GM12878 (cell line): ENCODE measurements around the gene METTL17. TPM values are rescaled to one million over a fixed set of nuclear protein-coding genes. Genes with fewer than 3 reads are reported as not detected.

Experiments used
- CEBPB ChIP-seq, 2 experiments: fragments of 150-350 bp in 1 of 2; IDR thresholded peaks; 2 replicates each; pipeline ENCODE4 v1.6.1; 2012 to 2014; ENCODE audit warnings: low read depth in 2 of 2, low read length in 2 of 2, borderline replicate concordance in 1 of 2, inconsistent platforms in 1 of 2
- IKZF1 ChIP-seq: fragments of 450-650 bp; conservative IDR thresholded peaks from 2 replicates; pipeline ENCODE4 v1.6.1; 2017; ENCODE audit warnings: antibody characterized with exemption, mild to moderate bottlenecking
- MTA3 ChIP-seq: IDR thresholded peaks from 2 replicates; pipeline ENCODE4 v1.6.1; 2012; ENCODE audit warnings: low read length, inconsistent platforms, borderline replicate concordance
- MXI1 ChIP-seq: fragments of 150-350 bp; IDR thresholded peaks from 2 replicates; pipeline ENCODE4 v1.6.1; 2011; ENCODE audit warnings: low read depth, mild to moderate bottlenecking, inconsistent platforms, low read length, improper control_type of control experiment
- NBN ChIP-seq: fragments of 450-650 bp; IDR thresholded peaks from 2 replicates; pipeline ENCODE4 v1.6.1; 2016
- NR2C2 ChIP-seq: IDR thresholded peaks from 2 replicates; pipeline ENCODE4 v1.6.1; 2011; ENCODE audit warnings: borderline replicate concordance, low read depth; ENCODE audit not compliant: control insufficient read depth, insufficient read length
- SIN3A ChIP-seq: IDR thresholded peaks from 2 replicates; pipeline ENCODE4 v1.6.1; 2012; ENCODE audit warnings: low read depth, low read length, improper control_type of control experiment
- SMAD5 ChIP-seq: IDR thresholded peaks from 2 replicates; pipeline ENCODE4 v1.6.1; 2016; ENCODE audit warnings: antibody characterized with exemption, low read depth
- SPI1 ChIP-seq: IDR thresholded peaks from 2 replicates; pipeline ENCODE4 v1.6.1; 2011; ENCODE audit warnings: low read depth, mild to moderate bottlenecking, low read length, moderate library complexity, borderline replicate concordance; ENCODE audit not compliant: insufficient read depth
- TCF7 ChIP-seq: IDR thresholded peaks from 2 replicates; pipeline ENCODE4 v1.6.1; 2014; ENCODE audit warnings: antibody characterized with exemption, borderline replicate concordance
- YBX1 ChIP-seq: fragments of 450-650 bp; IDR thresholded peaks from 2 replicates; pipeline ENCODE4 v1.6.1; 2016; ENCODE audit warnings: antibody characterized with exemption
- ZSCAN29 ChIP-seq: fragments of 450-650 bp; IDR thresholded peaks from 2 replicates; pipeline ENCODE4 v1.6.1; 2017; ENCODE audit warnings: mild to moderate bottlenecking, moderate library complexity
- polyA plus RNA-seq, 11 experiments: library from polyadenylated mRNA; depleted of rRNA in 4 of 11; unstranded in 6 of 11; stranded (reverse) in 5 of 11; fragments of >200 nt; fragmentation: Nextera tagmentation in 4 of 11; fragmentation: Illumina TruSeq in 1 of 11; extraction: Ambion mirVana in 4 of 11; extraction: Trizol in 1 of 11; gene quantifications; 1 replicate in 1 of 11; 2 replicates in 10 of 11; pipeline versions ENCODE4 v1.2.1 to v1.2.3, GENCODE V29; 2011 to 2016; ENCODE audit warnings: inconsistent platforms in 2 of 11, missing spikeins in 2 of 11, low read depth in 1 of 11
- total RNA-seq, 4 experiments: library from RNA; depleted of rRNA in 3 of 4; stranded (reverse); fragments of >200 nt in 3 of 4; fragmentation: Illumina TruSeq in 1 of 4; extraction: Trizol in 1 of 4; gene quantifications; 2 replicates each; pipeline versions ENCODE4 v1.2.1 to v1.2.3, GENCODE V29; 2013 to 2021
- TF ChIP-seq, protein P1 (sequence below): fragments of 450-650 bp; formaldehyde crosslinking; IDR thresholded peaks from 2 replicates; pipeline ENCODE4 v1.5.0; 2022; ENCODE audit warnings: mild to moderate bottlenecking, missing genetic modification characterization
- TF ChIP-seq, protein P2 (sequence below): fragments of 450-650 bp; IDR thresholded peaks from 2 replicates; pipeline ENCODE4 v1.6.1; 2018; ENCODE audit warnings: mild to moderate bottlenecking, low read depth, moderate library complexity; ENCODE audit not compliant: partially characterized antibody
- TF ChIP-seq, protein P3 (sequence below): fragments of 150-350 bp; IDR thresholded peaks from 2 replicates; pipeline ENCODE4 v1.6.1; 2016; ENCODE audit warnings: low read depth, low read length
- TF ChIP-seq, protein P4 (sequence below): fragments of 450-650 bp; IDR thresholded peaks from 2 replicates; pipeline ENCODE4 v1.6.1; 2016; ENCODE audit warnings: mild to moderate bottlenecking
- TF ChIP-seq, protein P5 (sequence below): IDR thresholded peaks from 2 replicates; pipeline ENCODE4 v1.6.1; 2011; ENCODE audit warnings: low read depth, mild to moderate bottlenecking, low read length, moderate library complexity, borderline replicate concordance; ENCODE audit errors: extremely low read depth

Gene METTL17
- total and polyA plus RNA-seq, 10 of the 15 experiments (the other 5 are each of a cell fraction or from before 2014, with no cell fraction given) = 70.4 to 130 (median 97.5) TPM

DNA sequence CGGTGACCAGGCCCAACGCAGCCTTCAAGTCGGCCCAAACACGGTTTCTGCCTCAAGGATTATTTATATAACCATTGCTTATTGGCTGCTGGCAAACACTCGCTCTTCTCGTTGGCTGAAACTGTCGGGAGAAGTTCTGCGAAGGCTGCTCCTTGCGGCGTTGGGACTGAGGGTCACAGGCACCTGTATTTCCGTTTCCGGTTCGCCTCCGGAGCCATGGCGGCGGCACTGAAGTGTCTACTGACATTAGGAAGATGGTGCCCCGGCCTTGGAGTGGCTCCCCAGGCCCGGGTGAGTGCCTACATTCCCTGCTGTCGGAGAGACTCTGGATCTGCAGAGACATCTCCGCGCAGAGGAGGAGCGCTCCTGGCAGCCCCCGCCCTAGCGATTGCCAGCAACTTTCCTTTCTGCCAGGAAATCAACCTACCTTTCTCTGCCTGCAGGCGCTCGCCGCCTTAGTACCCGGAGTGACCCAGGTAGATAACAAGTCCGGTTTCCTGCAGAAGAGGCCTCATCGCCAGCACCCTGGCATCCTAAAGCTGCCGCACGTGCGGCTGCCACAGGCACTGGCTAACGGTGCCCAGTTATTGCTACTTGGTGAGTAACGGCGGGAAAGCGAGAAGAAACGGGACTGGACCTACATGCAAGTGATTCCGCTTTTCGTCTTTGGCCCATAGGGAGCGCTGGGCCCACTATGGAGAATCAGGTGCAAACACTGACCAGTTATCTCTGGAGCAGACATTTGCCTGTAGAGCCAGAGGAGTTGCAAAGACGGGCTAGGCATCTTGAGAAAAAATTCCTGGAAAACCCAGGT lies at the start of gene METTL17 (continued):
- TF ChIP-seq, protein P1, sequence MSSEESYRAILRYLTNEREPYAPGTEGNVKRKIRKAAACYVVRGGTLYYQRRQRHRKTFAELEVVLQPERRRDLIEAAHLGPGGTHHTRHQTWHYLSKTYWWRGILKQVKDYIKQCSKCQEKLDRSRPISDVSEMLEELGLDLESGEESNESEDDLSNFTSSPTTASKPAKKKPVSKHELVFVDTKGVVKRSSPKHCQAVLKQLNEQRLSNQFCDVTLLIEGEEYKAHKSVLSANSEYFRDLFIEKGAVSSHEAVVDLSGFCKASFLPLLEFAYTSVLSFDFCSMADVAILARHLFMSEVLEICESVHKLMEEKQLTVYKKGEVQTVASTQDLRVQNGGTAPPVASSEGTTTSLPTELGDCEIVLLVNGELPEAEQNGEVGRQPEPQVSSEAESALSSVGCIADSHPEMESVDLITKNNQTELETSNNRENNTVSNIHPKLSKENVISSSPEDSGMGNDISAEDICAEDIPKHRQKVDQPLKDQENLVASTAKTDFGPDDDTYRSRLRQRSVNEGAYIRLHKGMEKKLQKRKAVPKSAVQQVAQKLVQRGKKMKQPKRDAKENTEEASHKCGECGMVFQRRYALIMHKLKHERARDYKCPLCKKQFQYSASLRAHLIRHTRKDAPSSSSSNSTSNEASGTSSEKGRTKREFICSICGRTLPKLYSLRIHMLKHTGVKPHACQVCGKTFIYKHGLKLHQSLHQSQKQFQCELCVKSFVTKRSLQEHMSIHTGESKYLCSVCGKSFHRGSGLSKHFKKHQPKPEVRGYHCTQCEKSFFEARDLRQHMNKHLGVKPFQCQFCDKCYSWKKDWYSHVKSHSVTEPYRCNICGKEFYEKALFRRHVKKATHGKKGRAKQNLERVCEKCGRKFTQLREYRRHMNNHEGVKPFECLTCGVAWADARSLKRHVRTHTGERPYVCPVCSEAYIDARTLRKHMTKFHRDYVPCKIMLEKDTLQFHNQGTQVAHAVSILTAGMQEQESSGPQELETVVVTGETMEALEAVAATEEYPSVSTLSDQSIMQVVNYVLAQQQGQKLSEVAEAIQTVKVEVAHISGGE (CRISPR knock-in tag) = 0 out of 2 replicates have a peak, but pooled peaks have one; percentile 13
- TF ChIP-seq, protein P2, sequence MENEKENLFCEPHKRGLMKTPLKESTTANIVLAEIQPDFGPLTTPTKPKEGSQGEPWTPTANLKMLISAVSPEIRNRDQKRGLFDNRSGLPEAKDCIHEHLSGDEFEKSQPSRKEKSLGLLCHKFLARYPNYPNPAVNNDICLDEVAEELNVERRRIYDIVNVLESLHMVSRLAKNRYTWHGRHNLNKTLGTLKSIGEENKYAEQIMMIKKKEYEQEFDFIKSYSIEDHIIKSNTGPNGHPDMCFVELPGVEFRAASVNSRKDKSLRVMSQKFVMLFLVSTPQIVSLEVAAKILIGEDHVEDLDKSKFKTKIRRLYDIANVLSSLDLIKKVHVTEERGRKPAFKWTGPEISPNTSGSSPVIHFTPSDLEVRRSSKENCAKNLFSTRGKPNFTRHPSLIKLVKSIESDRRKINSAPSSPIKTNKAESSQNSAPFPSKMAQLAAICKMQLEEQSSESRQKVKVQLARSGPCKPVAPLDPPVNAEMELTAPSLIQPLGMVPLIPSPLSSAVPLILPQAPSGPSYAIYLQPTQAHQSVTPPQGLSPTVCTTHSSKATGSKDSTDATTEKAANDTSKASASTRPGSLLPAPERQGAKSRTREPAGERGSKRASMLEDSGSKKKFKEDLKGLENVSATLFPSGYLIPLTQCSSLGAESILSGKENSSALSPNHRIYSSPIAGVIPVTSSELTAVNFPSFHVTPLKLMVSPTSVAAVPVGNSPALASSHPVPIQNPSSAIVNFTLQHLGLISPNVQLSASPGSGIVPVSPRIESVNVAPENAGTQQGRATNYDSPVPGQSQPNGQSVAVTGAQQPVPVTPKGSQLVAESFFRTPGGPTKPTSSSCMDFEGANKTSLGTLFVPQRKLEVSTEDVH = peak; percentile 77
- TF ChIP-seq SMAD5 (0 out of 2 replicates have a peak, but pooled peaks have one; percentile 70), YBX1 (no peak), MXI1 (no peak), CEBPB (IDR thresholded peaks at IDR 0.05; ENCODE audit: borderline replicate concordance in 1 of 2, low read depth in 2 of 2, low read length in 2 of 2) (no peak), TCF7 (no peak), ZSCAN29 (no peak), NR2C2 (peak; percentile 63), IKZF1 (peak; percentile 90), NBN (0 out of 2 replicates have a peak, but pooled peaks have one; percentile 55), MTA3 (no peak), SPI1 (no peak), SIN3A (peak; percentile 71; the same call in 1 of the 2 replicates)
- TF ChIP-seq, protein P3, sequence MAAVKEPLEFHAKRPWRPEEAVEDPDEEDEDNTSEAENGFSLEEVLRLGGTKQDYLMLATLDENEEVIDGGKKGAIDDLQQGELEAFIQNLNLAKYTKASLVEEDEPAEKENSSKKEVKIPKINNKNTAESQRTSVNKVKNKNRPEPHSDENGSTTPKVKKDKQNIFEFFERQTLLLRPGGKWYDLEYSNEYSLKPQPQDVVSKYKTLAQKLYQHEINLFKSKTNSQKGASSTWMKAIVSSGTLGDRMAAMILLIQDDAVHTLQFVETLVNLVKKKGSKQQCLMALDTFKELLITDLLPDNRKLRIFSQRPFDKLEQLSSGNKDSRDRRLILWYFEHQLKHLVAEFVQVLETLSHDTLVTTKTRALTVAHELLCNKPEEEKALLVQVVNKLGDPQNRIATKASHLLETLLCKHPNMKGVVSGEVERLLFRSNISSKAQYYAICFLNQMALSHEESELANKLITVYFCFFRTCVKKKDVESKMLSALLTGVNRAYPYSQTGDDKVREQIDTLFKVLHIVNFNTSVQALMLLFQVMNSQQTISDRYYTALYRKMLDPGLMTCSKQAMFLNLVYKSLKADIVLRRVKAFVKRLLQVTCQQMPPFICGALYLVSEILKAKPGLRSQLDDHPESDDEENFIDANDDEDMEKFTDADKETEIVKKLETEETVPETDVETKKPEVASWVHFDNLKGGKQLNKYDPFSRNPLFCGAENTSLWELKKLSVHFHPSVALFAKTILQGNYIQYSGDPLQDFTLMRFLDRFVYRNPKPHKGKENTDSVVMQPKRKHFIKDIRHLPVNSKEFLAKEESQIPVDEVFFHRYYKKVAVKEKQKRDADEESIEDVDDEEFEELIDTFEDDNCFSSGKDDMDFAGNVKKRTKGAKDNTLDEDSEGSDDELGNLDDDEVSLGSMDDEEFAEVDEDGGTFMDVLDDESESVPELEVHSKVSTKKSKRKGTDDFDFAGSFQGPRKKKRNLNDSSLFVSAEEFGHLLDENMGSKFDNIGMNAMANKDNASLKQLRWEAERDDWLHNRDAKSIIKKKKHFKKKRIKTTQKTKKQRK = no peak
- TF ChIP-seq, protein P4, sequence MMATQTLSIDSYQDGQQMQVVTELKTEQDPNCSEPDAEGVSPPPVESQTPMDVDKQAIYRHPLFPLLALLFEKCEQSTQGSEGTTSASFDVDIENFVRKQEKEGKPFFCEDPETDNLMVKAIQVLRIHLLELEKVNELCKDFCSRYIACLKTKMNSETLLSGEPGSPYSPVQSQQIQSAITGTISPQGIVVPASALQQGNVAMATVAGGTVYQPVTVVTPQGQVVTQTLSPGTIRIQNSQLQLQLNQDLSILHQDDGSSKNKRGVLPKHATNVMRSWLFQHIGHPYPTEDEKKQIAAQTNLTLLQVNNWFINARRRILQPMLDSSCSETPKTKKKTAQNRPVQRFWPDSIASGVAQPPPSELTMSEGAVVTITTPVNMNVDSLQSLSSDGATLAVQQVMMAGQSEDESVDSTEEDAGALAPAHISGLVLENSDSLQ = peak; percentile 70
- TF ChIP-seq, protein P5, sequence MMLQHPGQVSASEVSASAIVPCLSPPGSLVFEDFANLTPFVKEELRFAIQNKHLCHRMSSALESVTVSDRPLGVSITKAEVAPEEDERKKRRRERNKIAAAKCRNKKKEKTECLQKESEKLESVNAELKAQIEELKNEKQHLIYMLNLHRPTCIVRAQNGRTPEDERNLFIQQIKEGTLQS = no peak
